Subcutaneous abdominal adipose tissue (tissue), 5 donors: ENCODE measurements around the gene DBNL.

Experiments used
- H3K27ac ChIP-seq: one replicate; pipeline ENCODE4 v1.7.0; 2013; ENCODE audit warnings: low read depth, mild to moderate bottlenecking, inconsistent platforms, low read length, moderate library complexity
- H3K27me3 ChIP-seq, 5 donors: one replicate each; pipeline ENCODE4 v1.7.0; 2013; ENCODE audit warnings: low read length in 5 of 5, inconsistent platforms in 1 of 5; ENCODE audit not compliant: control insufficient read depth in 5 of 5, insufficient read depth in 4 of 5
- H3K36me3 ChIP-seq, 5 donors: one replicate each; pipeline ENCODE4 v1.7.0; 2013; ENCODE audit warnings: low read length in 5 of 5; ENCODE audit not compliant: control insufficient read depth in 5 of 5, insufficient read depth in 5 of 5
- H3K4me1 ChIP-seq, 5 donors: one replicate each; pipeline ENCODE4 v1.7.0; 2013; ENCODE audit warnings: low read length in 5 of 5, mild to moderate bottlenecking in 3 of 5, moderate library complexity in 1 of 5; ENCODE audit not compliant: control insufficient read depth in 5 of 5, insufficient read depth in 5 of 5
- H3K4me3 ChIP-seq, 5 donors: one replicate each; pipeline ENCODE4 v1.7.0; 2013; ENCODE audit warnings: low read length in 5 of 5, low read depth in 1 of 5
- H3K9ac ChIP-seq, 5 donors: one replicate each; pipeline ENCODE4 v1.7.0; 2013; ENCODE audit warnings: low read length in 5 of 5, mild to moderate bottlenecking in 4 of 5, moderate library complexity in 3 of 5
- H3K9me3 ChIP-seq, 5 donors: one replicate each; pipeline ENCODE4 v1.7.0; 2013; ENCODE audit warnings: low read length in 5 of 5; ENCODE audit not compliant: control insufficient read depth in 5 of 5
- donor health status: healthy.
- donor health status: healthy.
- donor health status: healthy.
- donor health status: healthy.
- donor health status: healthy.

The DBNL gene

DNA sequence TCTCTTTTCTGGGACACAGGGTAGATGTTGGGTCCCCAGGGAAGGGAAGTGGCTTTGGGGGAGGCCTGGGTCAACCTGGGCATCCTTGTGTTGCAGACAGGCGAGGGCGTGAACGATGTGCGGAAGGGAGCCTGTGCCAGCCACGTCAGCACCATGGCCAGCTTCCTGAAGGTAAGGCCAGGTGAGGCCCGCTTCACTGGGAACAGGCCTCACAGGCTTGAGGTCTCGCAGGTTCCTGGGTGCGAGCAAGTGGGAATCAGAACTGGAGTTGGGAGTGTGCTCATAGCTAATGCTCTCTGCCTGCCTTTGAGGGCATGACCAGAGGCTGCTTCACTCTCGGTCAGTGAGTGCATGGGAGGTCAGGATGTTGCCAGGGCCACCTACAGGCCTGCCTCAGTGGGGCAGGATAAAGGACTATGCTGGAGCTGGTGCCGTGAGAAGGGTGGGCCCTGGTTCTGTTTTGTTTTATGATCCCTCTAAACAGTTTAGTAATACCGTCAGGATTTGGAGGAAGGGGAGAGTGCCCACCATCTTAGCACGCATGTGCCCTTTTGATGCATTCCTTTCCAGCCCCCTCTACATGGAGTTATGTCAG is 8.4 kb downstream of the DBNL start:
- no peak overlapping the region for H3K9ac ChIP-seq
- H3K27me3 ChIP-seq = no peaks in the 10 kb centered on the region

DNA sequence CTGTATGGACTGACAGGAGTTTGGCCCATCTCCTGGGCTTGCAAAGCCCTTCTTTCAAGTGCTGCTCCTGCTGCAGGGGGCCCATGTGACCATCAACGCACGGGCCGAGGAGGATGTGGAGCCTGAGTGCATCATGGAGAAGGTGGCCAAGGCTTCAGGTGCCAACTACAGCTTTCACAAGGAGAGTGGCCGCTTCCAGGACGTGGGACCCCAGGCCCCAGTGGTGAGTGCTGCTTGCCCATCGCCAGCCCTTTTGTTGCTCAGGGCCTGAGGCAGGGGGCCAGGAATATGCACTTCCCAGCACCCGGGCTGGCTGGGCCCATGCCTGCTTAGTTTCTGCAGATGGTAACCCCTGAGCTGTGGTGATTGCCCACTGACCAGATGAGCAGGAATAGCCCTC is 12.2 kb downstream of the DBNL start:
- H3K4me3 ChIP-seq = no peak overlapping the region
- H3K9me3 ChIP-seq = no peaks in the 10 kb centered on the region
- no peak overlapping the region for H3K27ac ChIP-seq
- no peaks in the 10 kb centered on the region for H3K27me3 ChIP-seq
- H3K36me3 ChIP-seq = peaks cover 12 to 92% (median 80%) of the 10 kb centered on the region in 5 donors
- peaks cover 0 to 5% (median 0%) of the 10 kb centered on the region in 5 donors for H3K4me1 ChIP-seq
- no peak overlapping the region for H3K9ac ChIP-seq

More for the DNA sequence above, 8.4 kb downstream of the DBNL start:
- H3K27ac ChIP-seq = no peak overlapping the region
- H3K4me3 ChIP-seq = no peak overlapping the region
- no peaks in the 10 kb centered on the region for H3K9me3 ChIP-seq
- peaks cover 0 to 28% (median 18%) of the 10 kb centered on the region in 5 donors for H3K4me1 ChIP-seq
- H3K36me3 ChIP-seq = peaks cover 12 to 76% (median 64%) of the 10 kb centered on the region in 5 donors

DNA sequence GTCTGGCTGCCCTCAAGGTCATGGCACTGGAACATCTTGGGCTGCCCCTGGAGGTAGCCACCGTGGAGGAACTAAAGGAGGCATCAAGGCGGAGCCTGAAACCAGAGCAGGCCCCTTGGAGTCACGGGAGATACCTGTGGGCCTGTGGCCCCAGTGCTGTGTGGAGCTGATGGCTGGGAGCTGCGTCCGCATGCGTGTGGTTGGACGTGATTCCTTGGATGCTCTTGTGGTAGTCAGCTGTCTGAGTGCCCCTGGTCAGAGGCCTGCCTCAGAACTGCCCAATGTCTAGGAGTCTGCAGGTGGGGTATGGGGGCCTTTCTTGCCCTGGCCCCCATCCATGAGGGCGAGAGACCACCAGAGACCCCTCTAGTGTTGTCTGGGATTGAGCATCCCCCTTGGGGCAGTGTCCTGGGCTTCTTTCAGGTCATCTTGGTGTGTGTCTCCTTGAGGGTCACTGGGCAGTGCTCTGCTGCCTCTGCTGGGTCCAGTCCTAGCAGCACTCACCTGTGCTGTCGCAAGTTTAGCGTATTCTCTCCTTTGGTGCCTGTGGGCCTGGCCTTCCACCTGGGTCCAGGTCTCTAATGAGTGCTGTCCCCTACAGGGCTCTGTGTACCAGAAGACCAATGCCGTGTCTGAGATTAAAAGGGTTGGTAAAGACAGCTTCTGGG is 12.8 kb downstream of the DBNL start:
- Histone ChIP-seq H3K4me3 (no peak overlapping the region), H3K9me3 (no peaks in the 10 kb centered on the region), H3K36me3 (peaks cover 10 to 93% (median 80%) of the 10 kb centered on the region in 5 donors), H3K9ac (no peak overlapping the region), H3K4me1 (peaks cover 0 to 5% (median 5%) of the 10 kb centered on the region in 5 donors), H3K27ac (no peak overlapping the region), H3K27me3 (no peaks in the 10 kb centered on the region)

GRCh38 chr7:44057849-44058758 is 13.6 kb downstream of the DBNL start:
- Histone ChIP-seq H3K4me3 (no peak overlapping the region), H3K4me1 (peaks cover 5 to 13% (median 12%) of the 10 kb centered on the region in 5 donors), H3K9ac (no peak overlapping the region), H3K9me3 (no peaks in the 10 kb centered on the region), H3K27me3 (no peaks in the 10 kb centered on the region), H3K36me3 (peaks cover 10 to 91% (median 75%) of the 10 kb centered on the region in 5 donors), H3K27ac (no peak overlapping the region)

- no peak overlapping the region for H3K27ac ChIP-seq
Observed at GRCh38 chr7:44058759-44059218, 14.3 kb downstream of the DBNL start.

DNA sequence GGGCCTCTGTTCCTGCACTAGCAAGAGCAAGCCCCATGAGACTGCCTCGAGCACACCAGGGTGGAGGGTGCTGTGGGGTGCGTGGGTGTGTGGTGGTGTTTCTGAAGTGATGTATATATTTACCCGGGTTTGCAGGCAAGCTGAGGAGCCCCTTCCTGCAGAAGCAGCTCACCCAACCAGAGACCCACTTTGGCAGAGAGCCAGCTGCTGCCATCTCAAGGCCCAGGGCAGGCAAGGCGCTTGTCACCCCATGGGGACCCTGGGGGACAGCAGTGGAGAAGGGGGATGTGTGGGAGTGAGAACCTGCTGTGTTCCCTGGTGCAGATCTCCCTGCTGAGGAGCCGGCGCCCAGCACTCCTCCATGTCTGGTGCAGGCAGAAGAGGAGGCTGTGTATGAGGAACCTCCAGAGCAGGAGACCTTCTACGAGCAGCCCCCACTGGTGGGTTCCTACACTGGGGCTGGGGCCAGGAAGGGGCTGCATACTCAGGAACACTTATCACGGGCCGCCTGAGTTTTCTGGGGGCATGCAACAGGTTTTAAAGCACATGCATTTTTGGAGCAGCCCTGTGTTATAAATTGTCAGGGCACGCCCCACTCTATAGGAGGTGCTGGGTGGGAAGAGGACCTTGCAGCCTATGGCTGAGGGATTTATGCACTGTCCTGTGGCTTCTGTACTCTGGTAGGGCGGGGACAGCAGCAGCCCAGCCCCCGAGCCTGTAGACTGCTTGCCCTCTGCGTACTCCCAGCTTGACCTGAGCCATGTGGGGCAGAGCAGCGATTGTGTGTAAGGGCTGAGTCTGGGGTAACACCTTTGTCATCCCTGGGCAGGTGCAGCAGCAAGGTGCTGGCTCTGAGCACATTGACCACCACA is 15.0 kb downstream of the DBNL start:
- H3K36me3 ChIP-seq = peaks cover 10 to 79% (median 69%) of the 10 kb centered on the region in 5 donors
- no peak overlapping the region for H3K4me3 ChIP-seq
- H3K9me3 ChIP-seq = no peaks in the 10 kb centered on the region
- no peak overlapping the region for H3K27ac ChIP-seq
- H3K4me1 ChIP-seq = peaks cover 5 to 26% (median 24%) of the 10 kb centered on the region in 5 donors
- H3K9ac ChIP-seq = no peak overlapping the region
- no peaks in the 10 kb centered on the region for H3K27me3 ChIP-seq

More at GRCh38 chr7:44058759-44059218, 14.3 kb downstream of the DBNL start:
- Histone ChIP-seq H3K9ac (no peak overlapping the region), H3K27me3 (no peaks in the 10 kb centered on the region), H3K36me3 (peaks cover 10 to 85% (median 71%) of the 10 kb centered on the region in 5 donors), H3K4me1 (peaks cover 5 to 19% (median 17%) of the 10 kb centered on the region in 5 donors), H3K4me3 (no peak overlapping the region), H3K9me3 (no peaks in the 10 kb centered on the region)

DNA sequence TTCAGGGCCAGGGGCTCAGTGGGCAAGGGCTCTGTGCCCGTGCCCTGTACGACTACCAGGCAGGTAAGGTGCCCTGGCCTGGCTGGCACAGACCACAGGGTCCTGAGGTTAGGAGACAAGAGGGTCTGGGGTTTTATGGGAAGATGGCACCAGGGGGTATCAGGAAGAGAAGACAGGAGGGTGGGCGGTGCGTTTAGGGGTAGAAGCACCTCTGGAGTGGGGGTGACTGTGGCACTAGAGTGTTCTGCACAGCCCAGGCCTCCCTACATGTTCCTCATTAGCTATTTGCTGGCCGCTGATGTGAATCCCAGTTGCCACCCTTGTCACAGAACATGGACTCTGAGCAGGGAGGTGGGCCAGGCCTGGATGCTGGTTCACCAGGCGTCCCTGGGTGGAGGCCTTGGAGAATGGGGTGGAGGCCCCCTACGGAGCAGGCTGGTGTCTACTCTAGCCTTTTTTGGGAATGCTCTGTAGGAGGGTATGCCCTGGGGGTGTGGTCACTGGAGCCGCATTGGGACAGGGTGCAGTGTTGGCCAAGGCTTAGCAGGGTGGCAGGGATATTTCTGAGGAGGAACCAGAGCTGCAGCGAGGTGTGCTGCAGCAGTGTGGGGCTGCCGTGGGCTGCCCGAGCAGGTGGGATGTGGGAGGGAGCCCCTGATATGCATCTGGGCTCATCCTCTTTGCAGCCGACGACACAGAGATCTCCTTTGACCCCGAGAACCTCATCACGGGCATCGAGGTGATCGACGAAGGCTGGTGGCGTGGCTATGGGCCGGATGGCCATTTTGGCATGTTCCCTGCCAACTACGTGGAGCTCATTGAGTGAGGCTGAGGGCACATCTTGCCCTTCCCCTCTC is 15.8 kb downstream of the DBNL start:
- Histone ChIP-seq H3K4me3 (no peak overlapping the region), H3K36me3 (peaks cover 6 to 71% (median 63%) of the 10 kb centered on the region in 5 donors), H3K4me1 (peaks cover 5 to 34% (median 33%) of the 10 kb centered on the region in 5 donors), H3K27ac (no peak overlapping the region), H3K9ac (no peak overlapping the region), H3K9me3 (no peaks in the 10 kb centered on the region), H3K27me3 (no peaks in the 10 kb centered on the region)

GRCh38 chr7:44060948-44061644 is 16.6 kb downstream of the DBNL start:
- Histone ChIP-seq H3K36me3 (peaks cover 2 to 67% (median 62%) of the 10 kb centered on the region in 5 donors), H3K9me3 (no peaks in the 10 kb centered on the region), H3K4me1 (peaks cover 5 to 42% (median 39%) of the 10 kb centered on the region in 5 donors), H3K4me3 (no peak overlapping the region), H3K9ac (no peak overlapping the region), H3K27ac (no peak overlapping the region), H3K27me3 (no peaks in the 10 kb centered on the region)
